Subcutaneous abdominal adipose tissue (tissue), 5 donors: ENCODE data around the gene ACOT7.
"Not testable (repeated sequence)": the region's sequence is repeated elsewhere in the genome, so short reads cannot be mapped to it uniquely, and the experiment has no call there.

Source experiments
- H3K27ac ChIP-seq: one replicate; pipeline ENCODE4 v1.7.0; 2013; ENCODE audit warnings: low read depth, mild to moderate bottlenecking, inconsistent platforms, low read length, moderate library complexity
- H3K27me3 ChIP-seq, 5 donors: one replicate each; pipeline ENCODE4 v1.7.0; 2013; ENCODE audit warnings: low read length in 5 of 5, inconsistent platforms in 1 of 5; ENCODE audit not compliant: control insufficient read depth in 5 of 5, insufficient read depth in 4 of 5
- H3K36me3 ChIP-seq, 5 donors: one replicate each; pipeline ENCODE4 v1.7.0; 2013; ENCODE audit warnings: low read length in 5 of 5; ENCODE audit not compliant: control insufficient read depth in 5 of 5, insufficient read depth in 5 of 5
- H3K4me1 ChIP-seq, 5 donors: one replicate each; pipeline ENCODE4 v1.7.0; 2013; ENCODE audit warnings: low read length in 5 of 5, mild to moderate bottlenecking in 3 of 5, moderate library complexity in 1 of 5; ENCODE audit not compliant: control insufficient read depth in 5 of 5, insufficient read depth in 5 of 5
- H3K4me3 ChIP-seq, 5 donors: one replicate each; pipeline ENCODE4 v1.7.0; 2013; ENCODE audit warnings: low read length in 5 of 5, low read depth in 1 of 5
- H3K9ac ChIP-seq, 5 donors: one replicate each; pipeline ENCODE4 v1.7.0; 2013; ENCODE audit warnings: low read length in 5 of 5, mild to moderate bottlenecking in 4 of 5, moderate library complexity in 3 of 5
- H3K9me3 ChIP-seq, 5 donors: one replicate each; pipeline ENCODE4 v1.7.0; 2013; ENCODE audit warnings: low read length in 5 of 5; ENCODE audit not compliant: control insufficient read depth in 5 of 5
- donor health status: healthy.
- donor health status: healthy.
- donor health status: healthy.
- donor health status: healthy.
- donor health status: healthy.

The ACOT7 gene

DNA sequence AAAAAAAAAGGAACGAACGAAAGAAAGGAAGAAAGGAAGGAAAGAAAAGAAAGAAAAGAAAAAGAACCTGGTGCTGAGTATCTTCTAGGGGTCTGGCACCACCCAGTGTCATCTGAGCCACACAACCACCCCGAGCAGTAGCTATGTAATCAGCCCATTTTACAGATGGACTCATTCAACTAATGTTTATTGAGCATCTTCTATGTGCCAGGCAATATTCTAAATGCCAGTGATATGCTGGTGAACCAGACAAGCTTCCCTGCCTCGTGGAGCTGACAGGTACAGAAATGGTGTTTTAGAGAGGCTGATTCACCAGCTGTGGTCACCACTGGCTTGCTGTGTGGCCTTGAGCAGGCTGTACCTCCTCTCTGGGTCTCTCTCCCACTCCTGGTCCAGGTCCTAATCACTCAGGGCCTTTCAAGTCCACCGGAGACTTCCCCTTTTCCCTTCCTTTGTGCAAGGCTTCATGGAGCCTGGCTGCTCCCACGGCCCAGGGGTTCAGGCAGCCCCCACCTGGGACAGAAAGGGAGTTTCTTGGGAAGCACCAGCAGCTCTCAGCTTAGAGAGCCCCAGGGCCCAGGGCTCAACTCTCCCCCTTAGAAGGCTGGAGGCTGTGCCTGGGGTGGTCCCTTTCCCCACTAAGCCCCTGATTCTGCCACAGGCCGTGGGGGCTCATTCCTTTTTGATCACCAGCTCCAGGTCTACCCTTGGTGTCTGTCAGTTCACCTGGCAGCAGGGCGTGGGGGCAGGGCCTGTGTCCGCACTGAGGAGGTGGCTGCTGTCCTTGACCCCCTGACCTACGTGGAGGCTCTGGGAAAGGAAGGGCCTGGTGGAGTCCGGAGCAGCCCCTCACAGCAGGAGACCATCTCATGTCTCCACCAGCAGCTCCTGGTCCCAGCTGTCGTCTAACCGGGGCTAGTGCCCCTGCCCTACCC is 38.3 kb upstream of the ACOT7 start:
- H3K27me3 ChIP-seq = peaks cover 6 to 30% (median 25%) of the 10 kb centered on the region in 5 donors
- not testable (repeated sequence) for H3K4me3 ChIP-seq, H3K27ac ChIP-seq, H3K4me1 ChIP-seq, H3K36me3 ChIP-seq, H3K9me3 ChIP-seq, H3K9ac ChIP-seq

DNA sequence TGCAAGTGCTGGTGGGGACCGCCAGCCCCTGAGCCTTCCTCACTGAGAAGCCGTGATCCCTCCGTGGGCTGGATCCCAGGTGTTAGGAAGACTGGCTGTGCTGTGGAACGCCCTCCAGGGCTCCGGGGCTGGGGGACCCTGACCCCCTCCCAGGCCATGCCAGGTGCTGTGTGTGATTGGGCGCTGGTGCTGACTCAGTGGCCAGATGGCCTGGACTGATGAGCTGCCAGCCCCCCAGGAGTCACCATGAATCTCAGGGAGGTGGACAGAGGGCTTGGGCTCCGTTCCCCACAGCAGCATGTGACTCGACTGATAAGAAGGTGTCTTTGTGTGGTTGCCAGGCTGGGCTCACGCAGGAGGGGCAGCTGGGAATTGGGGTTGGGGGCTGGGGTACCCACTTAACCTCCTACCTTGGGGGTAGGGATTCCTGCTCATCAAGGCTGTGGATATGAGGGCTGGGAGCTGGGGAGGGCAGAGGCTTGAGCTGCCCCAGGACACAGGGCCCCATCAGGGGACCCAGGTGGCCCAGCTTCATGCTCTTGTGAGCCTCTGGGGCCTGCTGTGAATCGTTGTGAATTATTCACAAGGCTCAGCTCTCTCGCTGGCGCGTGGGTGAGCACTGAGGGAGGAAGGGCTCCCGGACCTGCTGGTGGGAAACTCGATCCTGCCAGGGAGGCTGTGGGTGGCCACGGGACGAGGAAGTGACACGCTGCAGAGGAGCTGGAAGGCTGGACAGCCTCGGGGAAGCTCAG is 36.3 kb upstream of the ACOT7 start:
- not testable (repeated sequence) for H3K9me3 ChIP-seq, H3K36me3 ChIP-seq, H3K4me3 ChIP-seq, H3K9ac ChIP-seq, H3K27ac ChIP-seq, H3K4me1 ChIP-seq
- H3K27me3 ChIP-seq = peaks cover 26 to 48% (median 43%) of the 10 kb centered on the region in 5 donors

DNA sequence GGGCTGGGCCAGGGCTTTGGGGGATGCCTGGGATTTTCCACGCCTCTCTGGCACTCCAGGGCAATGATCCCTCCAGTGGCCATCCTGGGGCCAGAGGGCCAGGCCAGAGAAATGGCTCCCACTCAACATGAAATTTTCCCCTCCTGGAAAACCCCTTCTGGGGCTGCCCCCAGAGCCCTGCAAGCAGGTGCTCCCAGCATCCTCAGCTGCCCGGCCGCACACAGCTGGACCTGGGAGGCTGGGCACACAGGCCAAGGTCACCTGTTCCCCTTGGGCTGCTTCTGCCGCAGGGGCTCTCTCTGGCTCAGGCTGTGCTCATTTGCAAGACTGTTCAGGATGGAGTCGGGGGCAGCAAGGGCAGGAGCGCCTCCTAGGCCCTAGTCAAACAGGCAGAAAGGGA is 34.9 kb upstream of the ACOT7 start:
- not testable (repeated sequence) for H3K36me3 ChIP-seq, H3K9me3 ChIP-seq, H3K4me3 ChIP-seq, H3K27ac ChIP-seq, H3K9ac ChIP-seq
- Histone ChIP-seq H3K4me1 (peaks cover 0 to 19% (median 11%) of the 10 kb centered on the region in 5 donors), H3K27me3 (peaks cover 36 to 60% (median 55%) of the 10 kb centered on the region in 5 donors)

GRCh38 chr1:6427441-6428390 is 34.1 kb upstream of the ACOT7 start:
- H3K36me3 ChIP-seq = no peaks in the 10 kb centered on the region
- no peak overlapping the region for H3K9ac ChIP-seq
- H3K9me3 ChIP-seq = no peaks in the 10 kb centered on the region
- no peak overlapping the region for H3K4me3 ChIP-seq
- peaks cover 44 to 67% (median 62%) of the 10 kb centered on the region in 5 donors for H3K27me3 ChIP-seq
- no peak overlapping the region for H3K27ac ChIP-seq
- peaks cover 0 to 26% (median 16%) of the 10 kb centered on the region in 5 donors for H3K4me1 ChIP-seq

GRCh38 chr1:6426972-6427350 is 33.4 kb upstream of the ACOT7 start:
- Histone ChIP-seq H3K4me3 (no peak overlapping the region), H3K27me3 (peaks cover 44 to 70% (median 63%) of the 10 kb centered on the region in 5 donors), H3K9me3 (no peaks in the 10 kb centered on the region), H3K36me3 (no peaks in the 10 kb centered on the region), H3K9ac (no peak overlapping the region), H3K4me1 (peaks cover 0 to 26% (median 16%) of the 10 kb centered on the region in 5 donors), H3K27ac (no peak overlapping the region)

DNA sequence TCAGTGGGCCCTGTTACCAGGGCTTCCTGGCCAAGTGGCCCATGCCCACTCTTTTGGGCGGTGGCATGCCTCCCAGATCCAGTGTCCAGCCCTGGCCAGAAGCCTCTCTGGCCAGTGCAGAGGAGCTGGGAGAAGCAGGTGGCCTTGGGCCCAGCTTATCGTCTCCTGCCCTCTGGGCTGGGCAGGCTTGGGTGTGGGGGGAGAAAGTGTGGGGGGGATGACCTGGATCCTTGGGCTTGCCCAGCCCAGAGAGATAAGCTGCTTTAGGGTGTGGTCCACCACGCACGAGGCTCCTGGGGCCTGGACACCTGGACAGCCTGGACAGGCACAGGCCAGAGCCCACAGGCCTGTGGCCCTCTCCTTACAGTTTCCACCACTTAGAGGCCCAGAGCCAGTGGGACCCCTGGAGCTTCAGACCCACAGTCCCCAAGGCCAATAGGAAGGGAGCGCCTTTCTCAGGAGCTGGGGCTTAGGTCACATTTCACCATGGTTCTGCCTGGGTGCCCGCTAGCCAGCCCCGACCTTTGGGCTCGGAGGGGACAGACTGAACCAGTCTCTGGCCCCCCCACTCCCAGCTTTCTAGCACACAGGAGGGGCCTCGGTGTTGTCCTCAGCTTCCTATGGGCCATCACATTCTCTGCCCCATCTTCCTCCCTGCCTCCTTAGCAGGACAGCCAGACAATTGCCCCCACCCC is 32.9 kb upstream of the ACOT7 start:
- peaks cover 0 to 26% (median 16%) of the 10 kb centered on the region in 5 donors for H3K4me1 ChIP-seq
- peaks cover 49 to 75% (median 68%) of the 10 kb centered on the region in 5 donors for H3K27me3 ChIP-seq
- H3K9me3 ChIP-seq = no peaks in the 10 kb centered on the region
- H3K9ac ChIP-seq = no peak overlapping the region
- H3K4me3 ChIP-seq = no peak overlapping the region
- no peaks in the 10 kb centered on the region for H3K36me3 ChIP-seq
- no peak overlapping the region for H3K27ac ChIP-seq

DNA sequence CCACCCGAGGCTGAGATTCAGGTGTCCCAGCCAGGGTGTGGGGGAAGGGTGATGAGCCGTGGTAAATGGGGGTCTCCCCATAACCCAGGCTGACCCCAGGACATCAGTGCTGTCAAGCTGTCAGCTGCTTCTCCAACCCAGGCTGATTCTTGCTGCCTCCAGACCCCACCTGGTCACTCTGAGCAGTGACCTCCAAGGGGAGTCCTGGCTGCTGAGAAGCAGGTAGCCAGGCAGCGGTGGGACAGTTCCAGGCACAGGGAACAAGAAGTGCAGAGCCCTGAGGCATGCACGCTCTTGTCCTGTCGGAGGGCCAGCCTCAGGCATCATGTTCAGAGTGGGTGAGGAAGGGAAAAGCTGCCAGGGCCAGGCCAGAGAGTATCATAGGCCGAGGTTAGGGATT is 32.1 kb upstream of the ACOT7 start:
- no peak overlapping the region for H3K9ac ChIP-seq
- no peaks in the 10 kb centered on the region for H3K36me3 ChIP-seq
- H3K4me1 ChIP-seq = peaks cover 0 to 28% (median 16%) of the 10 kb centered on the region in 5 donors
- no peaks in the 10 kb centered on the region for H3K9me3 ChIP-seq
- H3K4me3 ChIP-seq = no peak overlapping the region
- no peak overlapping the region for H3K27ac ChIP-seq
- peaks cover 54 to 83% (median 73%) of the 10 kb centered on the region in 5 donors for H3K27me3 ChIP-seq

- Histone ChIP-seq H3K27ac (no peak within 1 kb of the TSS), H3K9me3 (no peaks in the 10 kb centered on the region), H3K9ac (no peak within 1 kb of the TSS), H3K4me3 (peak within 1 kb of the TSS in 3 of 5 donors; percentile 34 to 56 (median 43)), H3K36me3 (no peaks in the 10 kb centered on the region), H3K27me3 (peaks cover 48 to 86% (median 74%) of the 10 kb centered on the region in 5 donors), H3K4me1 (peaks cover 0 to 35% (median 23%) of the 10 kb centered on the region in 5 donors)
These were observed 31.3 kb upstream of the ACOT7 start, which contains the start of gene ESPN for GRCh38 chr1:6424619-6425593. ESPN (plus strand) TSS chr1:6424776; CDS start chr1:6424956, 180 bp downstream.
